A673 (cell line): ENCODE measurements around the gene KRTAP9-8.

Source experiments
- CTCF ChIP-seq: fragments of 300-800, 200-600 bp; sonication (generic); conservative IDR thresholded peaks from 2 replicates; pipeline ENCODE4 v1.5.1; 2017; ENCODE audit warnings: low read depth, mild to moderate bottlenecking, antibody characterized with exemption, low read length, moderate library complexity, mixed read lengths
- EZH2 ChIP-seq: fragments of 200-600 bp; sonication (generic); IDR thresholded peaks from 2 replicates; pipeline ENCODE4 v1.6.1; 2017; ENCODE audit warnings: borderline replicate concordance, low read depth, mild to moderate bottlenecking, mixed read lengths, antibody characterized with exemption, low read length; ENCODE audit not compliant: poor library complexity, severe bottlenecking

GRCh38 chr17:41284546-41284945 lies 46.7 kb downstream of the KRTAP9-8 start:
- TF ChIP-seq EZH2 (no peak), CTCF (no peak)
